IPS-NIHi11 (cell line): ENCODE data around the gene CXorf51A.
"Not testable (repeated sequence)": the region's sequence is repeated elsewhere in the genome, so short reads cannot be mapped to it uniquely, and the experiment has no call there.

Experiments used
- DNase-seq: peaks from one replicate; pipeline ENCODE4 v3.0.0; 2012; ENCODE audit warnings: mixed read lengths, low spot score

The CXorf51A gene

GRCh38 chrX:146814644-146815043 is at the start of gene CXorf51A:
Gene CXorf51A (minus strand): TSS chrX:146814744. CDS start chrX:146814723, 21 bp downstream.
- not testable (repeated sequence) for DNase-seq

- DNase-seq = no peak
These were observed 49.0 kb upstream of the CXorf51A start for GRCh38 chrX:146863566-146863965.

- DNase-seq = no peak
These were observed 39.7 kb upstream of the CXorf51A start for GRCh38 chrX:146854281-146854680.

DNA sequence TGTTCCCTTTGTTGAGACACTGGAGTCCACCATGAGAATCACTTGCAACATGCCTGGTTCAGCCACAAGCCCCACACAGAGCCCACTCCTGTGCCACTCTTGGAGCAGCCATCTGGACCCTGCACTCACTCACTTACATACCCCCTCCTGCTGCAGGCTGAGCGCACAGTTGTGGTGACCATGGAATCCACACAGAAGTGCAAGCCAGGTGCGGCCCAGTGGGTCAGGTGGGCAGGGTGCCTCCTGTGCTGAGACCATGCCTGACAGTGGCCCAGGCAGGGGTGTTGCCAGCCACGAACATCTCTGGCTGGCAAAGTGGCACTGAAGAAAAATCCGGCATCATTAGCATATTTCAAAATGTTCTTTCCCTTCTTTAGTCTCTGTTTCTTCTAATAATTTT is 17.4 kb upstream of the CXorf51A start:
- DNase-seq = no peak

DNA sequence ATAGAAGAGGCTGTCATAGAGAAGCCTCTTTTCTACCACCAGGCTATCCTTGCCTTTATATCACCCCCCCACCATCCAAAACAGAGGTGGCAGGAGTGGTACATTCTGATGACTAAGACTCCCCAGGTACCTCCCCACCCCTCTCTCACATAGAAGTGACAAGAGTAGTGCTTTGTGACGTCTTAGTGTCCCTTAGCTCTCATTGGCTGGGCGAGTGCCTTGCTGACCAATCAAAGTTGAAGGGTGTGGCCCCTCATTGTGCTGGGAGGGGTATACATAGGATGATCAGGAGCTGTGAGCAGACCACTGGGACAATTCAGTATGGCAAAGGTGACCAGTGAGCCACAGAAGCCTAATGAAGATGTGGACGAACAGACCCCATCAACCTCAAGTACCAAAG is 5.1 kb downstream of the CXorf51A start, which contains the start of gene CXorf51B:
TSS of gene CXorf51B (plus strand) at position 301 of the 400 bp plus-strand sequence. CDS start at position 322, 21 bp downstream.
- not testable (repeated sequence) for DNase-seq
